ENCODE data around the gene GJA4.

GRCh38 chr1:34844252-34844634 lies 51.4 kb downstream of the GJA4 start:
- TF ChIP-seq SMC3 (conservative IDR thresholded peaks at IDR 0.05; ENCODE audit: poor library complexity) (no peak), CTCF (IDR thresholded peaks at IDR 0.05; ENCODE audit: poor library complexity, severe bottlenecking) (no peak), EZH2 (IDR thresholded peaks at IDR 0.05; ENCODE audit: borderline replicate concordance, insufficient read depth, low read length, poor library complexity, severe bottlenecking) (no peak), EP300 (conservative IDR thresholded peaks at IDR 0.05; ENCODE audit: poor library complexity, severe bottlenecking) (no peak), TAF1 (IDR thresholded peaks at IDR 0.05; ENCODE audit: low read depth) (no peak), REST (IDR thresholded peaks at IDR 0.05; ENCODE audit: borderline replicate concordance) (no peak), POLR2AphosphoS5 (IDR thresholded peaks at IDR 0.05) (no peak), MXI1 (conservative IDR thresholded peaks at IDR 0.05; ENCODE audit: poor library complexity, severe bottlenecking) (no peak)

Data from neural cell (in vitro differentiated cells).